Measurements from ENCODE around the gene TBC1D2.

Gene TBC1D2

GRCh38 chr9:98242426-98242825 is 13.0 kb downstream of the TBC1D2 start:
- DNase-seq (ENCODE audit: insufficient read length, low spot score) = no peak
- FAIRE-seq = no peak

DNA sequence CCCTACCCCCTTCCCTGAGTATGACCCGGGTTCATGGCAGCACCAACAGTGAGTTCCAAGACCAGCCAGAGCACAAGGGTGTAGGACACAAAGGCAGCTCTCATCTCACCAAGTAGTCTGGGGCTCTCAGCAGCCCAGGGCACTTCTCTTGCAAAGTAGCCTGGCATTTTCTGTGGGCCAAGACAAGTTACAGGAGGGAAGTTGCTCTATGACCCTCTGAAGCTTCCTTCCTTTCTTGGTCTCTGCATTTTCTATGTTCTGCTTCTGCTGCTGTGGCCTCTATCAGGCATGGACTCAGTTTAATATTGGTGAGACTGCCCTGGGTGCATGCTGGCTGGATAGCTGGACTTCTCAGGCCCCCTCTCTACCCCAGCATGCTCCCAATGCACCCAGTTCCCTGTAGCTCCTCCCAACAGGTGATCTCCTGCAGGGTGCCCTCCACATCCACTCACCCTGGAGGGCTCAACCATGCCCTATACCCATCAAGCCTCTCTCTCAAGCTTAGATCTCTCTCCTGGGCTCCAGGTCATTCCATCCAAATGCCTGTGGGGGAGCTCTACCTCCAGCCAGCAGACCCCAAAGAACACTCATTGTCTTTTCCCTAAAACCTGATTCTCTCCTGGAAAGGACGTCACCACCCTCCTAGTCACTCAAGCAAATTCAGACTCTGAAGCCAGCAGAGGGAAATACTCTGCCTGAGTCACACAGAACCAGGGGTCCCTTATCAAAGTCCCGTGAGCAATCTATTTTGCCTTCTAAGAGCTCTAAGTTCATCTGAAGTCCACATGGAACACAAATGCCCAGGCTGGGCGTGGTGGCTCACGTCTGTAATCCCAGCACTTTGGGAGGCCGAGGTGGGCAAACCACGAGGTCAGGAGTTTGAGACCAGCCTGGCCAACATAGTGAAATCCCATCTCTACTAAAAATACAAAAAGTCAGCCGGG is 13.8 kb downstream of the TBC1D2 start:
- FAIRE-seq = no peak
- DNase-seq (ENCODE audit: insufficient read length, low spot score) = no peak

DNA sequence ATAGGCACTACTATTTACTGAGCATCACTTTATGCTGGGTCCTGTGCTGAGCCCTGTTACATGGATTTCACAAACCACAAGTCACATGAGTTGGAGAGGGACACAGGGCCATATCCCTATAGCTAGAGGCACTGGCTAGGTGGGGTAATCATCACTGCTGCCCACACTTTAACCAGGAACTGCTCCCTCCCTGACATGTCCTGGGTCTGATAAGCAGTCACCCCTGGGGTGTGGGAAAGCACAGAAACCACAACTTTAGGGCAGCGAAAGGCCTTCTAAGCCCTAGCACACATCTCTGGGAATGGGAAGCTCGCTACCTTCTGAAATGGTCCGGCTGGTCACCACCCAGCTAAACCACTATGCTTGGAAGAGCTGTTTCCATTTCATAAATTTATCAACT is 15.0 kb downstream of the TBC1D2 start:
- no peak for FAIRE-seq
- DNase-seq (ENCODE audit: insufficient read length, low spot score) = no peak

DNA sequence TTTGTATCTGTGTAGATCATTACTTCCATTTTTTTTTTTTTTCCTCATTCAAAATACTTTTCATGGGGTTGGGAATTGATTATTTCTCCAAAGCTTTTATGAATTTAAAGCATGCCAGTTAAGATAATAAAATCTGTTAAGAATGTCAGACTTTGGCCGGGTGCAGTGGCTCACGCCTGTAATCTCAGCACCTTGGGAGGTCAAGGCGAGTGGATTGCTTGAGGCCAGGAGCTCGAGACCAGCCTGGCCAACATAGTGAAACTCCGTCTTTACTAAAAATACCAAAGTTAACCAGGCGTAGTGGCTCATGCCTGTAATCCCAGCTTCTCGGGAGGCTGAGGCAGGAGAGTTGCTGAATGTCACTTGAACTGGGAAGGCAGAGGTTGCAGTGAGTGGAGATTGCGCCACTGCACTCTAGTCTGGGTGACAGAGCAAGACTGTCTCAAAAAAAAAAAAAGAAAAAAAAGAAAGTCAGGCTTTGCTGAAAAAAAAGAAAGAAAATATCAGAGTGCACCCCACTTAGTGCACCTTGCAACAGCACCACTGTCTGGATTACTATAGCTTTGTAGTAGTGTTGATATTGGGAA is 18.5 kb downstream of the TBC1D2 start:
- no peak for DNase-seq (ENCODE audit: insufficient read length, low spot score)

DNA sequence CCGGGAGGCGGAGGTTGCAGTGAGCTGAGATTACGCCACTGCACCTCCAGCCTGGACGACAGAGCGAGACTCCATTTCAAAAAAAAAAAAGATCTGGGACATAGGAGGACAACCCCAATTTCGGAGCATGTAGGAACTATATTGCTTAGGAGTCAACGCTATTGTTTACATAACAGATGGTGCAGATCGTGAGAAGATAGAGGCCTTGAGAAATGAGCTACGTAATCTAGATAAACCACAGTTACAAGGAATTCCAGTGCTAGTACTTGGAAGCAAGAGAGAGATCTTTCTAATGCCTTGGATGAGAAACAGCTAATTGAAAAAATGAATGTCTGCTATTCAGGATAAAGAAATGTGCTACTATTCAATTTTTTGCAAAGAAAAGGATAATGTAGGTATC is 20.3 kb downstream of the TBC1D2 start:
- no peak for DNase-seq (ENCODE audit: insufficient read length, low spot score)
- FAIRE-seq = no peak

More for the DNA sequence above, 18.5 kb downstream of the TBC1D2 start:
- no peak for FAIRE-seq

DNA sequence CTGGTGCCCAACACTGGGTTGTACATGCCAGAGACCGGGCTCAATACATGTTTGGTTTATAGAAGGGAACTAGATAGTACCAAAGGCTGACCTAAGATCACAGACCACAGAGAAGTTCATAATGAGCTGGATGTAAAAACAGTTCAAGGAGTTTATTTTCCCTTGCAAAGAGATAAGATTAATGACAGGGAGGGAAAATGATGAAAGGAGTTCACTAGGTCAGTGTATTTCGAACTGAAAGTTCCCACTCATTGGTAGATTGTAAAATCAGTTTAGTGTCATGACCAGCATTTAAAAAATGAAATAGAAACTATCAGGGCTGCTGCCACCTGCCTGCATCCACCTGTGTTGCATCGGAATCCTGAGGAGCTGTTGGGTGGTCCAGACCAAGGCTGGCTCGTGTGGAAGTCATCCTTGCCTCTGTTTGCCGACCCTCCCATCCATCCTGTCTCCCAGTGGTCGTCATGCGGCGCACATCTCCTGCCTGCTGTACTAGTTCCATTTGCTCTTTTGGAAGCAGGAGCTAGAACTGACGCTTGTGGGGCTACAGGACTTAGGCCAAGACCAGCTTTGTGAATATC is 21.1 kb downstream of the TBC1D2 start:
- no peak for FAIRE-seq
- no peak for DNase-seq (ENCODE audit: insufficient read length, low spot score)

DNA sequence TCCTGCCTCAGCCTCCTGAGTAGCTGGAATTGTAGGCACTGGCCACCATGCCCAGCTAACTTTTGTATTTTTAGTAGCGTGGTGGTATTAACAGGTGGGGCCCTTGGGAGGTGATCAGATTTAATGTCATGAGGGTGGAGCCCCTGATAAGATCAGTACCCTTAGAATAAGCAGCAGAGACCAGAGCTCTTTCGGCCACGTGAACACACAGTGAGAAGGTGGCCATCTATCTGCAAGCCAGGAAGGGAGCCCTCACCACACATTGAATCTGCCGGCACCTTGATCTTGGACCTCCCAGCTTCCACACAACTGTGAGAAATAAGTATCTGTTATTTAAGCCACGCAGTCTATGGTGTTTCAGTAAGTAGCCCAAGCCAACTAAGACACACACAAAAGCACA is 22.5 kb downstream of the TBC1D2 start:
- DNase-seq (ENCODE audit: insufficient read length, low spot score) = no peak
- no peak for FAIRE-seq

- no peak for DNase-seq (ENCODE audit: insufficient read length, low spot score)
- no peak for FAIRE-seq
Observed at GRCh38 chr9:98231770-98232478, 23.5 kb downstream of the TBC1D2 start.

GRCh38 chr9:98230789-98231188 is 24.7 kb downstream of the TBC1D2 start:
- FAIRE-seq (no peak), DNase-seq (ENCODE audit: insufficient read length, low spot score) (no peak)

DNA sequence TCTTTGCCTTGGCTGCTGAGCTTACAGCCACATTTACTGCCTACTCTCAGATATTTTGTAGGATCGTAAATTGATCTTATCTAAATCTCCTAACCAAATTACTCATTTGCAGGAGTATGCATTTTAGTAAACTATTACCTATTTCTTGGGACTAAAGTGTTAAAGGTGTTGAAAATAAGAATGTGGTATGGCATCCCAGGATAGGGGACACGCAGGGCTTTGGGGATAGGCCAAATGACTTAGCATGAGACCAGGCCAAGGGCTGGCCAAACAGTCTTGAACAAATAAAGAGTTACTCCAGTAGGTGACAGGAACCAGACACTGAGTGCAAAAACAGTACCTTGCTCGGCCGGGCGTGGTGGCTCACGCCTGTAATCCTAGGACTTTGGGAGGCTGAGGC is 25.1 kb downstream of the TBC1D2 start:
- DNase-seq (ENCODE audit: insufficient read length, low spot score) (no peak), FAIRE-seq (no peak)

DNA sequence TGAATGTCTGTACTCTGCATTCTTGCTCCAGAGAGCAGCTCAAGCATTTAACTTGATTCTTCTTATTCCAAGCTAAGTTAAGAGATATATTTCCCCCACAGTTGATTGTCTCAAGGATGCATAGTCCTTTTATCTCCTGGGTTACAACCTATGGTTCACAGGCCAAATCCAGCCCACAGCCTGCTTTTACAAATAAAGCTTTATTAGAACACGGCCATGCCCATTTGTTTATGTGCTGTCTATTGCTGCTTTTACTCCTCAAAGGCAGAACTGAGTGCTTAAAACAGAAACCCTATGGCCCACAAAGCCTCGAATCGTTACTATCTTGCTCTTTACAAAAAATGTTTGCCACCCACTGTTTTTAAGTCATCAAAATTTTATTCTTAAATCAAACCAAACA is 25.8 kb downstream of the TBC1D2 start:
- no peak for FAIRE-seq

DNA sequence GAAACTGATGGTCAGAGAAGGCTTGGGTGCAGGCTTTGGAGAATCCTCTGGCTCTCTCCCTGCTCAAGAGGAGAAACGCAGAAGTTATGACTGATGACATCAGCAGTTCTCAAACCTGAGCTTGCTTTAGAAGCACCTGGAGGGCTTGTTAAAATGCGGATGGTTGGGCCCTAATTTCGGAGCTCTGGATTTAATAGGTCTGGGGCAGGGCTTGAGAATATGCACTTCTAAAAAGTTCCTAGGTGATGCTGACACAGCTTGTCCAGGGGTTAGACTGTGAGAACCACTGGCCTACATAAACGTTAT is 26.4 kb downstream of the TBC1D2 start:
- DNase-seq (ENCODE audit: insufficient read length, low spot score) = no peak
- no peak for FAIRE-seq

More for the DNA sequence above, 25.8 kb downstream of the TBC1D2 start:
- DNase-seq (ENCODE audit: insufficient read length, low spot score) = no peak

DNA sequence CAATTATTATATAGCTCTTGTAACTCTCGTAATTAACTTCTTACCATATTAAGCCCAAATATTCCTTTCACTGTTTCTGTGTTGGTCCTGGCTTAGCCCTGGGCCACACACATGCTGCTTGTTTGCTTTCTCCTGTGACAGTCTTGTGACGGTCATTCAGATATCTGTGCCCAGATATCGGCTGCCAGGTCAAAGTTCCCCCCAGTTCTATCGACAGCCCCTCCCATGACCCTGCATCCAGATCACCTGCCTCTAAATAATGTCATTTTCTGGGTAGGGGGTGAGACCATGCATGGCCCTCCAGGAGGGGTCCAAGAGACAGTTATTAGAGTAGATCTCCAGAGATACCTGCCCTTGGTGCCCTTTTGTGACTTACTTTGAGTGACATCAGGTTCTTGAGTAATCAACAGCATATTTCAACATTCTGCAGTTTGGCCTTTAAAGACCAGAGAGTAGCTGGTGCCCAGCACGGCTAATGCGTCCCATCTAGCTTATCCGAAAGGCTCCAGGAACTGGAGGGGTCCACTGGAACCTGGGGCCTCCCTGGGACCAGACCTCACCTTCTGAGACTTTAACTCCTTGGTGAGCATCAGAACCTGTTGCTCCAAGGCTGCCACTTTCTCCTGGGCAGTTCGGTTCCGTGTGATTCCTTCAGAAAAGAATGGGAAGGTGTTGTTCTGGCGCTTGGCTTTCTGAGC is 26.9 kb downstream of the TBC1D2 start:
- DNase-seq (ENCODE audit: insufficient read length, low spot score) (no peak), FAIRE-seq (no peak)

- DNase-seq (ENCODE audit: insufficient read length, low spot score) (no peak), FAIRE-seq (no peak)
Observed at GRCh38 chr9:98227883-98228282, 27.6 kb downstream of the TBC1D2 start.

- FAIRE-seq (no peak), DNase-seq (ENCODE audit: insufficient read length, low spot score) (no peak)
Observed at GRCh38 chr9:98226957-98227356, 28.5 kb downstream of the TBC1D2 start.

DNA sequence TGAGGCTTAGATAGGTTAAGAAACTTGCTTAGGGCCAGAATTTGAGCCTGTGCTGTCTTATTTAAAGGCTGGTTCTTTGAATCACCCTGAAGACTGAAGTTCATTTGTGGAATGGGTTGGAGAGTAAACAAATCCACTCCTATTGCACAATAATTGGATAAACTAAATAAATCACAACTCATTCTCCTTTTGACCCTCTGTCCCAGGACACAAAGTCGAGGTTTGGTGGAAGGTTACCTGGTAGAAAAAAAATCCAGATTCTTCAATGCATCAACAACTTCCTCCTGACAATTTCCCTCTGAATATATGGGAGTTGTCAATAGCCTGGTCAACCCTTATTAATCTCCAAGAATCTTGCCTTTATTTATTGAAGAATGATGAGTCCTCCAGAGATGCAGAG is 28.9 kb downstream of the TBC1D2 start:
- DNase-seq (ENCODE audit: insufficient read length, low spot score) (no peak), FAIRE-seq (no peak)

DNA sequence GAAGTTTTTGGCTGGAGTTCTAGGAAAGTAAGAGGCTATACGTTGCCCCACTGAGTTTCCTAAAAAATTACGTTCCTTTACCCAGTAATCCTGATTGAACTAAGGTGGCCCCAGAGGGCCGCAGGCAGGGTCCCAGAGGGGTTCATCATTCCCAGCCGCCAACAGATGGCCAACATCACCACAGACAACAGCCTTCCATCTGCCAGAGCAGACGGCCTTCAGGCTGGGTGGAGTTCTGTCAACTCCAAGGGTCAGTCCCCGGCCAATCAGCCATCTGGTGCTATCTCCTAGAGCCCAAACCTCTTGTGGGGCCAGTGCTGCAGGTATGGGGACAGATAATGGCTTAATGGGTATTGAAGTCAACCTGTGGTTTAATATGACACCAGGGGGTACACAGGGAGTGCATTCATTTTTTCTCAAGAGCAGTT is 30.4 kb downstream of the TBC1D2 start:
- DNase-seq (ENCODE audit: insufficient read length, low spot score) (no peak), FAIRE-seq (no peak)

DNA sequence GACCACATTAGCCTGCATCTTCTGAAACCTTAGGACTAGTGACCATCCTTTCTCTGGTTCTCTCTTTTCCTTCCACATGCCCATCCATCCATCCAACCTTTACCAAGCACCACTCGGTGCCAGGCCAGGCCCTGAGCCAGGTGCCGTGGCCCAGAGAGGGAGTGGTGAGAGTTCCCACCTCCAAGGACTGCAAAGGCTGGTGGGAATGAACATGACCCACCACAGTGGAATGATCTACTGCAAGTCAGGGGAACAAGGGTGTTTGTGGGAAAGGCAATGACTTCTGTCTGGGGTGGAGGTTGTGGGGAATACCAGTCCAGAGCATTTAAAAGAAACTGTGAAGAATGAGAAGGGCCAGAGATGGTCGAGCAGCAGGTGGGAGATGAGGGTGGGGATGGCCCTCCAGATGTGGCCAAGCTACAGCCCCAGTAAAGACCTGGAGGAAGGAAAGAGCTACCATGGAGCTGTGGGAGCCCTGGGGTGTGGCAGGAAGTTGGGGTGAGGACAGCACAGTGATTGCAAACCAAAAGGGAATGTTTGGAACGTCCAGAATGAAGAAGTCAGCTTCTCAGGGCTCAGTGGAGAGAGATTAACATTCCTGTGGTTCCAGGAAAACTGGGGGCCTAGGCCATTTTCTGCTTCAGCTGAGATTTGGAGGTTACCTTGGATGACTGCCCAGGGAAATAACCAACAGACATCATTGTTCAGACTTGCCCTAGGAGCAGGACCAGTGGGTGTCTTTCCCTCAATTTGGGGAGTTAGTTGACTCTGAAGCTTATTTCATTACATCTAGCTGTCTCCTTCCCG is 32.4 kb downstream of the TBC1D2 start:
- no peak for DNase-seq (ENCODE audit: insufficient read length, low spot score)
- FAIRE-seq = no peak

DNA sequence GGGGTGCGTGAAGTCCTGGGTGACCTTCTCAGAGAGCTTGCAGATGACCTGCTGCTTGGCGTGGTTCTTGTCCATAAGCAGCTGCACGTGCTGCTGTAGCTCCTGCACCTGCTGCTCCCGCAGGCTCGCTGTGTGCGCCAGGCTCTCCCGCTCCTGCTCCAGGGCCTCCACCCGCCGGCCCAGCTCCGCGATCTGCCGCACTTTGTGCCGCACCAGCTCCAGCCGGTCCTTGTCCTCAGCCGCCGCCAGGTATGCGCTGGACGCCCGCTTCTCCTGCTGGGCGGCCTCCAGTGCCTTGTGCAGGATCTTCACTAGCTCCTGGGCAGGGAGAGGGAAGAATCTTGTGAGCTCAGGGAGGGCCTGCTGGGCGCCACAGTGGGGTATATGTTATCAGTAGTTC is 34.5 kb downstream of the TBC1D2 start:
- DNase-seq (ENCODE audit: insufficient read length, low spot score) (no peak), FAIRE-seq (no peak)

- FAIRE-seq = no peak
- no peak for DNase-seq (ENCODE audit: insufficient read length, low spot score)
Observed at GRCh38 chr9:98219794-98220370, 35.6 kb downstream of the TBC1D2 start.

Data from GM19239 (cell line).